HCT116 (cell line): ENCODE measurements around the gene LRG1. TPM values are rescaled to one million over a fixed set of nuclear protein-coding genes. Genes with fewer than 3 reads are reported as not detected.

ENCODE experiments used
- ATAC-seq: fragments of 200-7000 bp; cut with Tn5 transposase; 2 replicates; pipeline ENCODE4 v1.9.1; 2020; ENCODE audit warnings: mild to moderate bottlenecking, moderate library complexity
- BruUV-seq: library from RNA; stranded (reverse); fragments of 400-500 nt; replicated peaks from 2 replicates; lab custom pipeline; 2021; lab: Mats Ljungman, UMichigan
- CTCF ChIA-PET: fragments of 300-600 bp; sonication (Branson Sonifier 250); formaldehyde crosslinking; loops from one replicate; lab custom pipeline; 2021; ENCODE audit warnings: antibody characterized with exemption; lab: Charles Lee
- POLR2A ChIA-PET: fragments of 300-600, 350-600 bp; sonication (Branson Sonifier 250); formaldehyde crosslinking; loops from one replicate; lab custom pipeline; 2021; ENCODE audit warnings: antibody characterized with exemption; lab: Charles Lee
- RAD21 ChIA-PET, 2 experiments: fragments of 300-600 bp; sonication (Branson Sonifier 250); formaldehyde crosslinking; loops; one replicate each; lab custom pipeline; 2023; ENCODE audit warnings: low total read pairs in 2 of 2; ENCODE audit not compliant: uncharacterized antibody in 2 of 2, unreplicated experiment in 2 of 2, low non-redundant PET in 1 of 2; lab: Charles Lee
- DNase-seq: peaks from one replicate; pipeline ENCODE4 v3.0.0-alpha.2; 2010; ENCODE audit warnings: low read depth, low spot score
- H2AFZ ChIP-seq: fragments of 200-600 bp; shearing (Covaris generic), sonication (generic); 2 replicates; pipeline ENCODE4 v1.6.1; 2017; ENCODE audit warnings: low read depth, mixed run types, mixed read lengths, antibody characterized with exemption, low read length; ENCODE audit not compliant: poor library complexity, severe bottlenecking
- H3K27ac ChIP-seq: 2 replicates; pipeline ENCODE4 v1.5.1; 2012; ENCODE audit warnings: low read depth, low read length
- H3K27me3 ChIP-seq: fragments of 200-600 bp; sonication (generic); 2 replicates; pipeline ENCODE4 v1.6.1; 2016; ENCODE audit warnings: mixed run types, low read length, mixed read lengths; ENCODE audit not compliant: insufficient read depth
- H3K36me3 ChIP-seq, 2 experiments: fragments of 200-500 bp in 1 of 2; fragments of 200-600 bp in 1 of 2; sonication (Bioruptor generic) in 1 of 2; sonication (generic) in 1 of 2; 2 replicates each; pipeline versions ENCODE4 v1.5.1 to v1.6.1; 2014 to 2016; ENCODE audit warnings: low read length in 2 of 2, inconsistent platforms in 1 of 2, mixed read lengths in 1 of 2, mixed run types in 1 of 2; ENCODE audit not compliant: insufficient read depth in 2 of 2, control insufficient read depth in 1 of 2
- H3K4me1 ChIP-seq, 2 experiments: fragments of 200-600 bp in 1 of 2; sonication (generic) in 1 of 2; 2 replicates each; pipeline versions ENCODE4 v1.5.1 to v1.6.1; 2012 to 2017; ENCODE audit warnings: low read length in 2 of 2, inconsistent platforms in 1 of 2, mild to moderate bottlenecking in 1 of 2, mixed read lengths in 1 of 2, mixed run types in 1 of 2, moderate library complexity in 1 of 2; ENCODE audit not compliant: insufficient read depth in 2 of 2, control insufficient read depth in 1 of 2
- H3K4me2 ChIP-seq: fragments of 200-600 bp; sonication (generic); 2 replicates; pipeline ENCODE4 v1.6.1; 2017; ENCODE audit warnings: mixed run types, low read length, mixed read lengths
- H3K4me3 ChIP-seq, 2 experiments: fragments of 200-600 bp in 1 of 2; sonication (generic) in 1 of 2; replicated peaks in 1 of 2; 2 replicates each; pipeline ENCODE4 v1.5.1; 2011 to 2016; ENCODE audit warnings: low read length in 2 of 2, control low read depth in 1 of 2, low read depth in 1 of 2, mild to moderate bottlenecking in 1 of 2, mixed read lengths in 1 of 2, mixed run types in 1 of 2
- H3K79me2 ChIP-seq: fragments of 200-600 bp; sonication (generic); 2 replicates; pipeline ENCODE4 v1.6.1; 2017; ENCODE audit warnings: mild to moderate bottlenecking, mixed run types, low read length, moderate library complexity, mixed read lengths; ENCODE audit not compliant: insufficient read depth
- H3K9ac ChIP-seq: fragments of 200-600 bp; sonication (generic); 2 replicates; pipeline ENCODE4 v1.6.1; 2016; ENCODE audit warnings: low read length, mixed read lengths
- H3K9me2 ChIP-seq: fragments of 200-600 bp; sonication (generic), shearing (Covaris generic); 2 replicates; pipeline ENCODE4 v1.6.1; 2017; ENCODE audit warnings: mixed run types, mild to moderate bottlenecking, moderate library complexity; ENCODE audit not compliant: insufficient read depth
- H3K9me3 ChIP-seq, 2 experiments: fragments of 200-500 bp in 1 of 2; fragments of 200-600 bp in 1 of 2; sonication (Bioruptor generic) in 1 of 2; sonication (generic) in 1 of 2; 2 replicates each; pipeline ENCODE4 v1.6.1; 2014 to 2017; ENCODE audit warnings: low read length in 2 of 2, mixed read lengths in 2 of 2, inconsistent platforms in 1 of 2, low read depth in 1 of 2, mild to moderate bottlenecking in 1 of 2, mixed run types in 1 of 2, moderate library complexity in 1 of 2; ENCODE audit not compliant: control insufficient read depth in 1 of 2, insufficient read depth in 1 of 2
- H4K20me1 ChIP-seq: fragments of 200-600 bp; sonication (generic), shearing (Covaris generic); 2 replicates; pipeline ENCODE4 v1.6.1; 2017; ENCODE audit warnings: mixed run types, mild to moderate bottlenecking, moderate library complexity; ENCODE audit not compliant: insufficient read depth
- CBX3 ChIP-seq: IDR thresholded peaks from 2 replicates; pipeline ENCODE4 v1.6.1; 2012; ENCODE audit warnings: low read depth
- ELF1 ChIP-seq: IDR thresholded peaks from 2 replicates; pipeline ENCODE4 v1.6.1; 2012; ENCODE audit warnings: low read depth, borderline replicate concordance
- EZH2phosphoT487 ChIP-seq: fragments of 200-600 bp; IDR thresholded peaks from 2 replicates; pipeline ENCODE4 v1.6.1; 2018; ENCODE audit warnings: antibody characterized with exemption, borderline replicate concordance
- FOSL1 ChIP-seq: IDR thresholded peaks from 2 replicates; pipeline ENCODE4 v1.6.1; 2012; ENCODE audit warnings: low read depth
- JUND ChIP-seq: IDR thresholded peaks from 2 replicates; pipeline ENCODE4 v1.6.1; 2012
- RAD21 ChIP-seq: IDR thresholded peaks from 2 replicates; pipeline ENCODE4 v1.6.1; 2012; ENCODE audit warnings: low read depth, mild to moderate bottlenecking
- SRF ChIP-seq: IDR thresholded peaks from 2 replicates; pipeline ENCODE4 v1.6.1; 2012; ENCODE audit warnings: low read depth
- YY1 ChIP-seq: IDR thresholded peaks from 2 replicates; pipeline ENCODE4 v1.6.1; 2011; ENCODE audit warnings: low read length, low read depth, moderate library complexity, mild to moderate bottlenecking; ENCODE audit not compliant: insufficient replicate concordance; ENCODE audit errors: extremely low read depth
- ZNF274 ChIP-seq: fragments of 200-500 bp; sonication (Bioruptor generic); IDR thresholded peaks from 2 replicates; pipeline ENCODE4 v1.6.1; 2014; ENCODE audit warnings: mild to moderate bottlenecking, low read depth, low read length, inconsistent platforms
- intact Hi-C: fragments of 100-400 bp; cut with micrococcal nuclease; formaldehyde crosslinking; loops from 2 replicates; pipeline ENCODE4 v1.10.0; 2022
- total RNA-seq: library from RNA; stranded (reverse); gene quantifications from one replicate; pipeline ENCODE4 v1.2.1, GENCODE V29; 2021; ENCODE audit not compliant: unreplicated experiment
- TF ChIP-seq, protein P1 (sequence below): IDR thresholded peaks from 2 replicates; pipeline ENCODE4 v1.6.1; 2011; ENCODE audit warnings: mild to moderate bottlenecking, low read length, moderate library complexity; ENCODE audit not compliant: insufficient replicate concordance; ENCODE audit errors: extremely low read depth
- TF ChIP-seq, protein P2 (sequence below): IDR thresholded peaks from 2 replicates; pipeline ENCODE4 v1.6.1; 2012
- TF ChIP-seq, protein P3 (sequence below): IDR thresholded peaks from 2 replicates; pipeline ENCODE4 v1.6.1; 2012; ENCODE audit warnings: low read depth
- TF ChIP-seq, protein P4 (sequence below), 3 experiments: fragments of 200-600 bp in 1 of 3; sonication (generic) in 1 of 3; IDR thresholded peaks in 2 of 3; conservative IDR thresholded peaks in 1 of 3; 2 replicates each; pipeline ENCODE4 v1.5.1; 2012 to 2017; ENCODE audit warnings: low read depth in 2 of 3, low read length in 2 of 3, antibody characterized with exemption in 1 of 3, borderline replicate concordance in 1 of 3, control low read depth in 1 of 3, mild to moderate bottlenecking in 1 of 3, mixed read lengths in 1 of 3, mixed run types in 1 of 3, moderate library complexity in 1 of 3; ENCODE audit not compliant: insufficient read depth in 1 of 3

The LRG1 gene
- total RNA-seq, 1 experiment from 2014 or later, result 1.3 TPM

DNA sequence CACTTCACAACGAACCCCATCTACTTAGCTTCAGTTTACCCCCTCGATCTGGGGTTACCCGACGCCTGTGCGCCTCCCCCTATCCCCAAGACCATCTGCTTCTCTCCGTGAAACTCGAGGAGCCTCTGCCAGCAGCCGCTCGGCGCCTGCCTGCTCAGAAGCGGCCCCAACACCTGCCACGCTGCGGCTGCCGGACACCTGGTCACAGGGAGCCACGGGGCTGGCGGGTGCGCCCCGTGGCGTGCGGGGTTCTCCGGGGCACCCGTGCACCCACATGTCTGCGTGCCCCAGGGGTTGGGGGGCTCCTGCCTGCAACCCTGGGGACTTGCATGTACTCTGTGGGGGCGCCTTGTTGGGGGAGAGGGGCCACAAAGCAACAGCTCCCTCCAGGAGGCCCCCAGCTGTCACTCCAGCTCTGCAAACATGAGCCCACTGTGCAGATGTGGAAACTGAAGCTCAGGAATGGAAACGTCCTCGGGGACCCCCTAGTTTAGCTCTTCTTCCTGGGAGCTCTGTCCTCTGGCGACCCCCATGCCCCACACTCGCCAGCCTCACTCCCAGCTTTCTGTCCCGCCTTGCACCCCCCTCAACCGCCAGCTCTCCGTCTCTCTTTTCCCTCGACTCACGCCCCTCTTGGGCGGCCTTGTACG is 26.7 kb upstream of the LRG1 start:
- no peak overlapping the region for H3K4me2 ChIP-seq
- TF ChIP-seq EZH2phosphoT487 (no peak), FOSL1 (no peak), YY1 (no peak), CBX3 (no peak), RAD21 (no peak), ELF1 (no peak), SRF (no peak), JUND (no peak), ZNF274 (no peak)
- TF ChIP-seq, protein P1, sequence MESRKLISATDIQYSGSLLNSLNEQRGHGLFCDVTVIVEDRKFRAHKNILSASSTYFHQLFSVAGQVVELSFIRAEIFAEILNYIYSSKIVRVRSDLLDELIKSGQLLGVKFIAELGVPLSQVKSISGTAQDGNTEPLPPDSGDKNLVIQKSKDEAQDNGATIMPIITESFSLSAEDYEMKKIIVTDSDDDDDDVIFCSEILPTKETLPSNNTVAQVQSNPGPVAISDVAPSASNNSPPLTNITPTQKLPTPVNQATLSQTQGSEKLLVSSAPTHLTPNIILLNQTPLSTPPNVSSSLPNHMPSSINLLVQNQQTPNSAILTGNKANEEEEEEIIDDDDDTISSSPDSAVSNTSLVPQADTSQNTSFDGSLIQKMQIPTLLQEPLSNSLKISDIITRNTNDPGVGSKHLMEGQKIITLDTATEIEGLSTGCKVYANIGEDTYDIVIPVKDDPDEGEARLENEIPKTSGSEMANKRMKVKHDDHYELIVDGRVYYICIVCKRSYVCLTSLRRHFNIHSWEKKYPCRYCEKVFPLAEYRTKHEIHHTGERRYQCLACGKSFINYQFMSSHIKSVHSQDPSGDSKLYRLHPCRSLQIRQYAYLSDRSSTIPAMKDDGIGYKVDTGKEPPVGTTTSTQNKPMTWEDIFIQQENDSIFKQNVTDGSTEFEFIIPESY, result no peak
- TF ChIP-seq, protein P2, sequence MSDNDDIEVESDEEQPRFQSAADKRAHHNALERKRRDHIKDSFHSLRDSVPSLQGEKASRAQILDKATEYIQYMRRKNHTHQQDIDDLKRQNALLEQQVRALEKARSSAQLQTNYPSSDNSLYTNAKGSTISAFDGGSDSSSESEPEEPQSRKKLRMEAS, result no peak
- TF ChIP-seq, protein P3, sequence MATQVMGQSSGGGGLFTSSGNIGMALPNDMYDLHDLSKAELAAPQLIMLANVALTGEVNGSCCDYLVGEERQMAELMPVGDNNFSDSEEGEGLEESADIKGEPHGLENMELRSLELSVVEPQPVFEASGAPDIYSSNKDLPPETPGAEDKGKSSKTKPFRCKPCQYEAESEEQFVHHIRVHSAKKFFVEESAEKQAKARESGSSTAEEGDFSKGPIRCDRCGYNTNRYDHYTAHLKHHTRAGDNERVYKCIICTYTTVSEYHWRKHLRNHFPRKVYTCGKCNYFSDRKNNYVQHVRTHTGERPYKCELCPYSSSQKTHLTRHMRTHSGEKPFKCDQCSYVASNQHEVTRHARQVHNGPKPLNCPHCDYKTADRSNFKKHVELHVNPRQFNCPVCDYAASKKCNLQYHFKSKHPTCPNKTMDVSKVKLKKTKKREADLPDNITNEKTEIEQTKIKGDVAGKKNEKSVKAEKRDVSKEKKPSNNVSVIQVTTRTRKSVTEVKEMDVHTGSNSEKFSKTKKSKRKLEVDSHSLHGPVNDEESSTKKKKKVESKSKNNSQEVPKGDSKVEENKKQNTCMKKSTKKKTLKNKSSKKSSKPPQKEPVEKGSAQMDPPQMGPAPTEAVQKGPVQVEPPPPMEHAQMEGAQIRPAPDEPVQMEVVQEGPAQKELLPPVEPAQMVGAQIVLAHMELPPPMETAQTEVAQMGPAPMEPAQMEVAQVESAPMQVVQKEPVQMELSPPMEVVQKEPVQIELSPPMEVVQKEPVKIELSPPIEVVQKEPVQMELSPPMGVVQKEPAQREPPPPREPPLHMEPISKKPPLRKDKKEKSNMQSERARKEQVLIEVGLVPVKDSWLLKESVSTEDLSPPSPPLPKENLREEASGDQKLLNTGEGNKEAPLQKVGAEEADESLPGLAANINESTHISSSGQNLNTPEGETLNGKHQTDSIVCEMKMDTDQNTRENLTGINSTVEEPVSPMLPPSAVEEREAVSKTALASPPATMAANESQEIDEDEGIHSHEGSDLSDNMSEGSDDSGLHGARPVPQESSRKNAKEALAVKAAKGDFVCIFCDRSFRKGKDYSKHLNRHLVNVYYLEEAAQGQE, result no peak
- TF ChIP-seq, protein P4, sequence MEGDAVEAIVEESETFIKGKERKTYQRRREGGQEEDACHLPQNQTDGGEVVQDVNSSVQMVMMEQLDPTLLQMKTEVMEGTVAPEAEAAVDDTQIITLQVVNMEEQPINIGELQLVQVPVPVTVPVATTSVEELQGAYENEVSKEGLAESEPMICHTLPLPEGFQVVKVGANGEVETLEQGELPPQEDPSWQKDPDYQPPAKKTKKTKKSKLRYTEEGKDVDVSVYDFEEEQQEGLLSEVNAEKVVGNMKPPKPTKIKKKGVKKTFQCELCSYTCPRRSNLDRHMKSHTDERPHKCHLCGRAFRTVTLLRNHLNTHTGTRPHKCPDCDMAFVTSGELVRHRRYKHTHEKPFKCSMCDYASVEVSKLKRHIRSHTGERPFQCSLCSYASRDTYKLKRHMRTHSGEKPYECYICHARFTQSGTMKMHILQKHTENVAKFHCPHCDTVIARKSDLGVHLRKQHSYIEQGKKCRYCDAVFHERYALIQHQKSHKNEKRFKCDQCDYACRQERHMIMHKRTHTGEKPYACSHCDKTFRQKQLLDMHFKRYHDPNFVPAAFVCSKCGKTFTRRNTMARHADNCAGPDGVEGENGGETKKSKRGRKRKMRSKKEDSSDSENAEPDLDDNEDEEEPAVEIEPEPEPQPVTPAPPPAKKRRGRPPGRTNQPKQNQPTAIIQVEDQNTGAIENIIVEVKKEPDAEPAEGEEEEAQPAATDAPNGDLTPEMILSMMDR (IDR thresholded peaks at IDR 0.05 in 2 of 3, conservative IDR thresholded peaks at IDR 0.05 in 1 of 3; ENCODE audit: borderline replicate concordance in 1 of 3, insufficient read depth in 1 of 3, low read depth in 2 of 3, low read length in 2 of 3), result no peak
- ChIA-PET POLR2A (no interaction called here), CTCF (interaction anchor here (1.1 to 5.0 kb wide), 7 partner anchors 8 to 95 kb away, joined by 3 to 29 read pairs (median 5); partner anchors contain the start of gene PLIN5), RAD21 (interaction anchor here in 1 of 2 experiments (1.0 kb wide), 1 partner anchor 69 kb away, joined by 4 read pairs; no protein-coding TSS in a partner anchor)
- intact Hi-C loops, result no loop called here
- H3K4me1 ChIP-seq, result peaks cover 17 to 39% of the 10 kb centered on the region in 2 experiments
- no peak overlapping the region for H3K4me3 ChIP-seq
- no peak for ATAC-seq
- H2AFZ ChIP-seq, result no peak overlapping the region
- peaks cover 27% of the 10 kb centered on the region for H3K79me2 ChIP-seq
- H3K27me3 ChIP-seq, result no peaks in the 10 kb centered on the region
- BruUV-seq, result no TSS peak
- H3K36me3 ChIP-seq, result no peaks in the 10 kb centered on the region
- no peaks in the 10 kb centered on the region for H3K9me3 ChIP-seq
- no peak for DNase-seq
- no peak overlapping the region for H3K27ac ChIP-seq
- H4K20me1 ChIP-seq, result no peaks in the 10 kb centered on the region
- H3K9ac ChIP-seq, result no peak overlapping the region
- H3K9me2 ChIP-seq, result no peaks in the 10 kb centered on the region
